Muscle layer of colon (tissue), 2 donors: Measurements from ENCODE around the gene ST7.
"Not testable (repeated sequence)": the region's sequence is repeated elsewhere in the genome, so short reads cannot be mapped to it uniquely, and the experiment has no call there.

Experiments used
- H3K27ac ChIP-seq: one replicate; pipeline ENCODE4 v1.7.0; 2013; ENCODE audit warnings: low read depth, mild to moderate bottlenecking, low read length, moderate library complexity
- H3K27me3 ChIP-seq, 2 donors: one replicate each; pipeline ENCODE4 v1.7.0; 2013; ENCODE audit warnings: low read length in 2 of 2, mild to moderate bottlenecking in 2 of 2; ENCODE audit not compliant: insufficient read depth in 2 of 2, control insufficient read depth in 1 of 2
- H3K36me3 ChIP-seq: one replicate; pipeline ENCODE4 v1.7.0; 2013; ENCODE audit warnings: mild to moderate bottlenecking, low read length; ENCODE audit not compliant: insufficient read depth
- H3K4me1 ChIP-seq: one replicate; pipeline ENCODE4 v1.7.0; 2013; ENCODE audit warnings: mild to moderate bottlenecking, low read length; ENCODE audit not compliant: insufficient read depth
- H3K4me3 ChIP-seq, 2 donors: one replicate each; pipeline ENCODE4 v1.7.0; 2013; ENCODE audit warnings: low read length in 2 of 2, low read depth in 1 of 2, mild to moderate bottlenecking in 1 of 2, moderate library complexity in 1 of 2
- H3K9ac ChIP-seq: one replicate; pipeline ENCODE4 v1.7.0; 2013; ENCODE audit warnings: low read length
- H3K9me3 ChIP-seq: one replicate; pipeline ENCODE4 v1.7.0; 2013; ENCODE audit warnings: mild to moderate bottlenecking, low read length
- donor health status: abdominal sarcoma.
- donor health status: Adenocarcinoma of cecum.

The ST7 gene

DNA sequence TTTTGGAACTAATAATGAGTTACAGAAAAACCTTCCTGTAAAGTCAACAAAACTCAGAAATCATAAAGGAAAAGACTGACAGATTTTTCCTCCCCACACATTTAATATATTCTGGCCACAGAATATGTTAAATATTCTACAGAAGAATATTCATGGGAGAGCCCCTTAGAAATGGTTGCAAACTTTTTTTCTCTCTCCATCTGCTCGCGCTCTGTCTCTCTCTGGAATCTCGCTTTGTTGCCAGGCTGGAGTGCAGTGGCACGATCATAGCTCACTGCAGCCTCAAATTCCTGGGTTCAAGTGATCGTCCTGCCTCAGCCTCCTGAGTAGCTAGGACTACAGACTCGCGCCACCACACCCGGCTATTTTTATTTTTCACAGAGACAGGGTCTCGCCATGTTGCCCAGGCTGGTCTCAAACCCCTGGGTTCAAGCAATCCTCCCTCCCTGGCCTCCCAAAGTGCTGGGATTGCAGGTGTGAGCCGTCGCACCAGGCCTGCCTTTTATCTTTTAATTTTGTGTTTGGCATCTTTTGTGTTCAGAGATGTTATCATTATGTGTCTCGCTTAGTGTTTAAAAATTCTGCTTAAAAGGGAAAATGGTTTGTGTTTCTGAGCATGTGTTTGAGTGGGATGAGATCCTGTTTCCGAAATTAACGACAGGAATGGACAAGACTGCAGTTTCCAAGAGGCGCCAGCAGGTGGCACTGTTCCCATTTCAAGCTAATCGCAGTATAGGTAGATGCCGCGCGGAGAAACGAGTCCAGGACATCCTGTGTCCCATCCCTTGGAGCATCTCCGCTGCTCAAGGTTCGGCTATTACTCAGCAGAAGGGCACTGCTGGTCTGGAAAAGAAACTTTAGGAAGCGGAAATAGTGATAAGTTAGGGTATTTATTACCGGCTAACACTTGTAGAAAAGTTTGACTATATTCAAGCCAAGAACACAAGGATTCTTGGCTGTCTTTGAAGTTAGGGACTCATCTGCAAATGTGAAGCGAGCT lies 23.1 kb upstream of the ST7 start:
- Histone ChIP-seq H3K9ac (no peak overlapping the region), H3K4me3 (no peak overlapping the region)

DNA sequence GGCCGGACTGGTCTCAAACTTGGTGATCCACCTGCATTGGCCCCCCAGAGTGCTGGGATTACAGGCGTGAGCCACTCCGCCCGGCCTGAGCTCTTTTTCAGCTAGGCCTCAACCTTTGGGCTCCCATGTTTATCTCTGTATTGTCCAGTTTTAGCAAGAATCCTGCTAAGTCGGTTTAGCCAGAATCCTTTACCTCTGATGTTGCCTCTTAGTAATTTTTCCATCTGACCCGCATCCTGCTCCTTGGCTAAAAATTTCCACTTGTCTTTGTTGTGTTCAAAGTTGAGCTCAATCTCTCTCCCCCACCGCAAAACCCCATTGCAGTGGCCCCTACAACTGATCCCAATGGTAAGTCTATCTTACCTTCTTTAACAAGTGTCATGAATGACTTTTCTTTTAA lies 20.7 kb upstream of the ST7 start:
- no peaks in the 10 kb centered on the region for H3K9me3 ChIP-seq
- H3K4me1 ChIP-seq, result no peaks in the 10 kb centered on the region
- H3K4me3 ChIP-seq, result no peak overlapping the region
- no peaks in the 10 kb centered on the region for H3K36me3 ChIP-seq
- H3K27ac ChIP-seq, result no peak overlapping the region
- H3K27me3 ChIP-seq, result no peaks in the 10 kb centered on the region
- no peak overlapping the region for H3K9ac ChIP-seq

More for the DNA sequence above, 23.1 kb upstream of the ST7 start:
- no peaks in the 10 kb centered on the region for H3K9me3 ChIP-seq
- no peaks in the 10 kb centered on the region for H3K27me3 ChIP-seq
- H3K4me1 ChIP-seq, result no peaks in the 10 kb centered on the region
- H3K36me3 ChIP-seq, result no peaks in the 10 kb centered on the region
- H3K27ac ChIP-seq, result no peak overlapping the region

DNA sequence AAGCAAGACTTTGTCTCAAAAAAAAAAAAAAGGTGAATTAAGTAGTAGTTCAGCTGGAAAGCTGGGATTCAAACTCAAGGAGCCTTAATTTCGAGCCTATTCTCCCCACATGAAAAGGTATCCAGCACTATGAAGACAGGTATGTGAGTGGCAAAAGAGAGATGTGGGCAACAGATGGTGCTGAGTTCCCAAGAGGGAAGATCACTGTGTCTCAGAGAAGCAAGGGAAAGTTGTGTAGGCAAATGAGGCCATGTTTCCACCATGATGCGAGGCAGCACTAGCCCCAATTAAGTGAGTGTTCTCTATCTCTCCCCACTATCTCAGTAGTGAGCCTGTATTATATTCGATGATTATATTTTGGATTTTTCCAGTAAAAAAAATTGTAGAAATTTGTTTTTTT lies 19.8 kb upstream of the ST7 start:
- H3K4me1 ChIP-seq, result no peaks in the 10 kb centered on the region
- no peaks in the 10 kb centered on the region for H3K9me3 ChIP-seq
- H3K27ac ChIP-seq, result no peak overlapping the region
- H3K36me3 ChIP-seq, result no peaks in the 10 kb centered on the region
- H3K27me3 ChIP-seq, result no peaks in the 10 kb centered on the region
- no peak overlapping the region for H3K4me3 ChIP-seq
- no peak overlapping the region for H3K9ac ChIP-seq

DNA sequence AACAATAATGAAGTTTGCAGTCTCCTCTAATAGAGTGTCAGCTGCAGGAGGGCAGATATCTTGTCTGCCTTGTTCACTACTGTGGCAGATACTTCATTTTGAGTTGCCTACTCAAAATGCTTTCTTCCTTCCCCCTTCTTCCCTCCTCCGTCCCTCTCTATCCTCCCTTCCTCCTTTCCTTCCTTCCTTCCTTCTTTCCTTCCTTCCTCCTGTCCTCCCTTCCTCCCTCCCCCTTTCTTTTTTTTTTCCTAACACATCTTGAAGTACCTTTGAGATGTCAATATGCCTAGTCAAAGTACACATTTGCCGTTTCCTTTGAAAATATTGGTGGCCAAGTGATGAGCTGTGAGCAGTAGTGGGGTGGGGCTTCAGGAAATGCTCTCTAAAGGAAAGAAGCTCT lies 18.7 kb upstream of the ST7 start:
- Histone ChIP-seq H3K9ac (no peak overlapping the region), H3K4me3 (no peak overlapping the region), H3K36me3 (no peaks in the 10 kb centered on the region), H3K4me1 (no peaks in the 10 kb centered on the region), H3K9me3 (no peaks in the 10 kb centered on the region), H3K27me3 (no peaks in the 10 kb centered on the region), H3K27ac (no peak overlapping the region)

DNA sequence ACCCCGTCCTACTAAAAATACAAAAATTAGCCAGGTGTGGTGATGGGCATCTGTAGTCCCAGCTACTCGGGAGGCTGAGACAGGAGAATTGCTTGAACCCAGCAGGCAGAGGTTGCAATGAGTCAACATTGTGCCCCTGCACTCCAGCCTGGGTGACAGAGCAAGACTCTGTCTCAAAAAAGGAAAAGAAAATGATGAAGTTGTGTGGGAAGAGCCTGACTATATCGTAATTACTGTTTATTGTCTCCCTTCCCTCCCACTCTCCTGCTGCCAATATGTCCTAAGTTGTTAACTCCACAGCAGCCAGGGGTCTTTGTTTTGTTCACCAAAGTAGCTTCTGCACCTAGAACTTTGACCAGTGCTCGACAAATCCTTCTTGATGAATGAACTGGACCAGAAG lies 16.5 kb upstream of the ST7 start:
- H3K9ac ChIP-seq, H3K36me3 ChIP-seq, H3K9me3 ChIP-seq, H3K27me3 ChIP-seq, H3K4me3 ChIP-seq, H3K27ac ChIP-seq, H3K4me1 ChIP-seq: not testable (repeated sequence)

DNA sequence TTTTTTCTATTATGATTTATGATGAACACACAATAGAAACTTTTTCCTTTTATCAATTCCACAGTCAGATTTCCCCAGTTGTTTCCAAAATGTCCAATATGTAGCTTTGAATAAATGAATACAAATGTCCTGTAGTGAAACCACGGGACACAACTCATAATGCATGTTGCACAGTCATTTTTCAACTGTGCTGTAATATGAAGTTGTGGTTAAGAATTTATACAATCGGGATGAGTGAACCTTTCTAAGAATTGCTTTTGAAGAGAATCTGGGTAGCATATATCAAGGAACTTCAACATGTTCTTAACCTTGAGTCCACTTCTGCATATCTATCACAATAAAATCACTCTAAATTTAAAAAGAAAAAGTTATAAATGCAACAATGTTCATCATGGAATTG lies 14.6 kb upstream of the ST7 start:
- Histone ChIP-seq H3K9ac (no peak overlapping the region), H3K27me3 (no peaks in the 10 kb centered on the region), H3K27ac (no peak overlapping the region), H3K36me3 (no peaks in the 10 kb centered on the region), H3K4me3 (no peak overlapping the region), H3K4me1 (no peaks in the 10 kb centered on the region), H3K9me3 (no peaks in the 10 kb centered on the region)

DNA sequence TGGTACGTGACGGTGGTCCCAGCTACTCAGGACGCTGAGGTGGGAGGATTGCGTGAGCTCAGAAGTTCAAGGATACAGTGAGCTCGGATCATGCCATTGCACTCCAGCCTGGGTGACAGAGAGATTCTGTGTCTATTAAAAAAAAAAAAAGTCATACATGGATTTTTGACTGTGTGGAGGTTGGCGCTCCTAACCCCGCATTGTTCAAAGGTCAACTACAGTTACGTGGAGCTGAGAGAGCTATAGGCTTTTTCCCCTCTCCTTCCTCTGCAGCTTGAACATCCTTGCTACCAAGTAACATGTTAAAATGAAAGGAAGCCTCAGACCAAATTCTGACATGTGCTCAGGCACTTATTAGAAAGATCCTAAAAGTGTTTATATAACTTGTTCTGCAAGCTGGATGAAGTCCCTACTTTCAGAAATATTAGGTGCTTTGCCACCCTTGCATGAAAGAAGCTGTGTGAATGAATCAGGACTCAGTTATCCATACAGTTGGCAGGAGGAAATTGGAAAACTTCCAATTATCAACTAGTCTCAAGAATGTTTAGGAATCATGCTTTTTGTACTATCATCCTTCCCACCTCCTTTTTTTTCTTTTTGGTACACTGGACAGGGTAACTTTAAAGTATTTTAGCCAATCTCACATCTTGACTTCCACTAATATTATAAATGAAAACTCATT lies 12.5 kb upstream of the ST7 start:
- Histone ChIP-seq H3K4me1 (no peaks in the 10 kb centered on the region), H3K4me3 (no peak overlapping the region), H3K9me3 (no peaks in the 10 kb centered on the region), H3K27ac (no peak overlapping the region), H3K36me3 (no peaks in the 10 kb centered on the region), H3K27me3 (no peaks in the 10 kb centered on the region), H3K9ac (no peak overlapping the region)

DNA sequence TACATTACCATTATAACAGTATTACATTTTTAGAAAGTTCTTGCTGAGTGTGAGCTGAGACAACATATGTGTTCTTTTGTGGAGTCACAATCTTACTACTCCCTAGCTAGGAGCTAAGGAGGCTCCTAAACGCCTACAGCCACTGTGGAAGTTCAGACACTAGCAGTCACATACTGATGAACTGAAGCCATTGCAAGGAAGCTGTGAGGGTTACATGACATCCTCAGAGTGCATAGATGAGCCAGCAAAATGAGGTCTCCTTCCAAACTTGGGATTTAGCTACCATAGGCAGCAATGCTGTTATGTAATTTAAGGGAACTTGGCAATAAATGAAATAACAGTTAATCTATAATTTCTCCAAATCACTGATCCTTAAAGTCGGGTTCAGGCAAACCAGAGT lies 10.8 kb upstream of the ST7 start:
- no peaks in the 10 kb centered on the region for H3K27me3 ChIP-seq
- H3K4me1 ChIP-seq, result no peaks in the 10 kb centered on the region
- no peaks in the 10 kb centered on the region for H3K9me3 ChIP-seq
- H3K4me3 ChIP-seq, result no peak overlapping the region
- no peak overlapping the region for H3K27ac ChIP-seq
- no peak overlapping the region for H3K9ac ChIP-seq
- no peaks in the 10 kb centered on the region for H3K36me3 ChIP-seq

DNA sequence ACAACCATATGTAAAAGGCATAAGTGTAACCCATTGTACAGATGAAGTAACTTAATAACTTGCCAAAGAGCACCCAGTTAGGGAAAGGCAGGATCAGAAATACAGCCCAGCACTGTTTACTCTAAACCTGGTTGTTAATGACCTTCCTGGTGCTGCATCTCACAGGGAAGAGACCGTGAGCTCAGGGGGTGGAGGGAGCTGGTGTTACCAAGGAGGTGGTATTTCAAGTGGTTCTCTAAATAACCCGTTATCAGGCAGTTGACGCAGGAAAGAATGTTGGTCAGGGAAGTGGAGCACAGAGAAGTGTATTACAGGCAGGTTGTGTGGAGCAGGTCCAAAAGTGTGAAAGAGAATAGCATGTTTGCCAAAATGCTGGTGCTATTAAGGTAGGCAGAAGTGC lies 4.4 kb upstream of the ST7 start:
- no peaks in the 10 kb centered on the region for H3K9me3 ChIP-seq
- H3K36me3 ChIP-seq, result no peaks in the 10 kb centered on the region
- no peak overlapping the region for H3K9ac ChIP-seq
- H3K27ac ChIP-seq, result no peak overlapping the region
- no peaks in the 10 kb centered on the region for H3K27me3 ChIP-seq
- no peak overlapping the region for H3K4me3 ChIP-seq
- H3K4me1 ChIP-seq, result peaks cover 12% of the 10 kb centered on the region

DNA sequence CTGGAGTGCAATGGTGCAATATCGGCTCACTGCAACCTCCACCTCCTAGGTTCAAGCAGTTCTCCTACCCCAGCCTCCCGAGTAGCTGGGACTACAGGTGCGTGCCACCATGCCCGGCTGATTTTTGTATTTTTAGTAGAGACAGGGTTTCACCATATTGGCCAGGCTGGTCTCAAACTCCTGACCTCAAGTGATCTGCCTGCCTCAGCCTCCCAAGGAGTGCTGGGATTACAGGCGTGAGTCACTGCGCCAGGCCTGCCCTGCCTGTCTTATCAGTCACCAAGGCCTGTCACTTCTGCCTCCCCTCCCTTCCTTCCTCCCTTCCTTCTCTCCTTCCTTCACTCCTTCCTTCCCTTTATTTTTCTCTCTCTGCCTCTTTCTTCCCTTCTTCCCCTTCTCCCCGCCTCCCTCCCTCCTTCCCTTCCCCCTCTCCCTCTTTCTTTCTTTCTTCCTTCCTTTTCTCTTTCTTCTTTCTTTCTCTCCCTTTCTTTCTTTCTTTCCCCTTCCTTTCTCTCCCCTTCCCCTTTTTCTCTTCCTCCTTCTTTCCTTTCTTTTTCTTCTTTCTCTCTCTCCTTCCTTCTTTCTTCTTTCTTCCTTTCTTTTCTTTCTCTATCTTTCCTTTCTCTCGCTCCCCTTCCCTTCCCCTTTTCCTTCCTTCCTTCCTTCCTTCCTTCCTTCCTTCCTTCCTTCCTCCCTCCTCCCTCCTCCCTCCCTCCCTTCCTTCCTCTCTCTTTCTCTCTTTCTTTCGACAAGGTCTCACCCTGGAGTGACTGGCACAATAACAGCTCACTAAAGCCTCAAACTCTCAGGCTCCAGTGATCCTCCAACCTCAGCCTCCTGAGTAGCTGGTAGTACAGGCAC lies 3.1 kb upstream of the ST7 start:
- peaks cover 16% of the 10 kb centered on the region for H3K4me1 ChIP-seq
- no peaks in the 10 kb centered on the region for H3K36me3 ChIP-seq
- H3K9ac ChIP-seq, result no peak overlapping the region
- no peaks in the 10 kb centered on the region for H3K27me3 ChIP-seq
- no peak overlapping the region for H3K4me3 ChIP-seq
- H3K27ac ChIP-seq, result no peak overlapping the region
- no peaks in the 10 kb centered on the region for H3K9me3 ChIP-seq

DNA sequence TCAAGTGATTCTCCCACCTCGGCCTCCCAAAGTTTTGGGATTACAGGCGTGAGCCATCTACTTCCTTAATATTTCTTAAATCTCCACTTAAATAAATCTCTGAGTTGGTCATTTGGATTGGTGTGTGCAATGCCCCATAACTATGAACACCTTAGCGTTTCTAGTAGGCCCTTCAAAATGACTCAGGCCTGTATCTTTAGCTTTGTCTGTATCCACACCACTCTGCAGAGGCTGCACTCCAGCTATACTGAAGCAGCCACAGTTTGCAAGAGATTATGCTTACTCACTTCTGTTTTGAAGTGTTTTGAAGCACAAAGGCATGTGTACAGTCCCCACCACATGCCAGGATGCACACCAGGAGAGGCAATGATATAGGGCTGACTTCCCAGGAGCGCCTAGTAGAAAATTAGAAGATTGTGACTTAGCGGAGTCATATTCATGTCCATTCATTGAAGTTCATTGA lies 2.4 kb upstream of the ST7 start:
- Histone ChIP-seq H3K9me3 (no peaks in the 10 kb centered on the region), H3K27me3 (no peaks in the 10 kb centered on the region), H3K4me1 (peaks cover 24% of the 10 kb centered on the region), H3K4me3 (no peak overlapping the region), H3K9ac (no peak overlapping the region), H3K27ac (no peak overlapping the region), H3K36me3 (no peaks in the 10 kb centered on the region)
